NCI-H748 treated with DMSO at 0.1 percent for 48 hours (cell line): Measurements from ENCODE around the gene KCNAB1.
A peak's percentile ranks its signal among the peaks of the same experiment; 100 is the strongest.

Experiments used
- DNase-seq: peaks from one replicate; lab custom pipeline; 2025; lab: John Stamatoyannopoulos, UW

The KCNAB1 gene

DNA sequence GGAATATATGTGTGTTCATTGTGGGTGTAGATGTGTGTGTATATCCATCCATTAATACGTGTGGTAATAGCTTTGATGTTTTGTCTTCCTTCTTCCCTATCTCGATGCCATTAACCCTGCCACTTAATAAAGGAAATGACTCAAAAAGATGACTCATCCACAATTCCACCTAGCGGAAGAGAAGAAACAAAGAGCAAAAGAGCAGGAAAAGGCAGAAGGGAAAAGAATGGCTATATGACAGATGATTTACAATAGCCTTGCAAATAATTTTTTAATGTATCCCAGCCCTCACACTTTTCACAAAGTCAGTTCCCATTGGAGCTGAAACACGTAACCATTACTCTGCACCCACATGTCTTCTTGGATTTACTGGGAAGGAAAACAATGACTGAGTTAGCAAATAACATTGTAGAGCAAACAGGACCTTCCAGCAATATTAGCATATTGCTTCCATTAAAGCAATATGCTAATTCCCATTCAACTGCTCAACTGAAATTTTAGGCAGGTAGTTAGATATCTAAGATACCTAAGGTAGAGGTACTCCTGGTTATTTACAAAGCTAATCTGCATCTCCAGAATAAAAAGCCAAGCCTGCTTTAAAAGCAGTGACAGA lies 197.2 kb downstream of the KCNAB1 start:
- DNase-seq: peak; percentile 7

DNA sequence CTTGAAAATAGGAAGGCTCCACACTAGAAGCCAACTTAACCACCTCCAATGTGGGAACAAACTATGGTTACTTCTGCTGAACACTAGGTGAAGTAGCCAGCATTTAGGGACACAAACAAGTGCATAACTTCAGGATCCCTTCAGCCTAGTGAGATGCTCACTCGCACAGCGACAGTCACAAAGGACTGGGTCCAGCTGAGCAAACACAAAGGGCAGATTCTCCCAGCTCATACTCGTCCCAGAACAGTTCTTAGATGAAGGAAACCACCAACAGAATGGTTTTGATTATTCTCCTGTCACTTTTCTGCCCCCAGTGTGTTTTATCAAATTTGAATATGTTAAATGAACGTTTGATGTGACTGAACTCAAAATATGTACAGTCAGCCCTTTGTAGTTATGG lies 201.6 kb downstream of the KCNAB1 start:
- DNase-seq: no peak

DNA sequence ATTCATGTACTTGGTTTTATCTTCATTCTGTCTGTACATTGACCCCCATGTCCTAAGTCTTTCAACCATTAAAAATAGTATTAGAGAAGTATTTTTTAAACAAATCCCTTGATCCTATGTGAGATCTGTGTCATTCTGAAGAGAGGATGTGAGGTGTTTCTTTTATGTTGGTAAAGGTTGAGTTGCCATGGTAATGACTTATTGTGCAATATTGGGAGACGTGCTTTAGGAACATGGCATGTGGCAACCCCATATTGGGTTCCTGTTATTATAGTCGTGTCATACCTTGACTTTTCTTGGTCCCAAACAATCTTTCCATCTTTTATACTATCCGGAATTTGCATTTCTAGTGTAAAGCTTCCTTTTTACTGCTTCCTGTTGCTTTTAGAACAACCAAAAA lies 203.1 kb downstream of the KCNAB1 start:
- no peak for DNase-seq

DNA sequence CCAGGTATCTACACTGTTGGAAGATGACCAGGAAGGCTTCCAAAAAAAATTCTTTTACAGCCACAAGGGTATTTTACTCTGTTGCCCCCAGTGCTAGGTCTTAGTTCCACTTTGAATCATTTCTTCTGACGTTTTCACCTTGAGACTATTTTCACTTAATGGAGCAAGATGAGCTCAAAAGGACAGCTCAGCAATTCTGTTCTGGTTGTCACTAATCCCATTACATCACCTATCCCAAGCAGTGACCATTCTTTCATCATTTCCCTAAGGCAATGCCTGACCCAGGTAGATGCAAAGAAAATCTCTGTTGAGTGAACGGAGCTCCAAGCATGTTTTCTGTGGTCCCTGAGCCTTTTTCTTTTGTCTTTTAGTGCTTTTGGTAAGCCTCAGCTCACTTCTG lies 210.0 kb downstream of the KCNAB1 start:
- DNase-seq: no peak

DNA sequence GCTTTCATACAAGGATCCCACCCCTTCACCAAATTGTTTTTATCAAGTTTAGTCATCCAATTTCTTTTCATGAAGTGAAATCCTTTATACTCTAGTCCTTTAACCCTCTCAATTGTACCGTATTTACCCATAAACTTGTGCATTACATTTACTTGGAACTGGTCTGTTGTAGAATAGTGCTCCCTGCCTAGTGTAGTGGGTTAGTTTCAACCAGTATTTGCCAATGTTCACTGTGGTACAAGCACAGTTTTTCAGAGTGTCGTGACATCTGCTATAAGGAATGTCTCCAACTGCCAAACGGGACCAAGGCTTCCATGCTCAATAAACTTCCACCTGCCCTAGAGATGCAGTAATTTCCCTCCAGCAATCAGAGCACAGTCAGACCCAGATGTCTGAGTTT lies 211.9 kb downstream of the KCNAB1 start:
- DNase-seq: no peak

DNA sequence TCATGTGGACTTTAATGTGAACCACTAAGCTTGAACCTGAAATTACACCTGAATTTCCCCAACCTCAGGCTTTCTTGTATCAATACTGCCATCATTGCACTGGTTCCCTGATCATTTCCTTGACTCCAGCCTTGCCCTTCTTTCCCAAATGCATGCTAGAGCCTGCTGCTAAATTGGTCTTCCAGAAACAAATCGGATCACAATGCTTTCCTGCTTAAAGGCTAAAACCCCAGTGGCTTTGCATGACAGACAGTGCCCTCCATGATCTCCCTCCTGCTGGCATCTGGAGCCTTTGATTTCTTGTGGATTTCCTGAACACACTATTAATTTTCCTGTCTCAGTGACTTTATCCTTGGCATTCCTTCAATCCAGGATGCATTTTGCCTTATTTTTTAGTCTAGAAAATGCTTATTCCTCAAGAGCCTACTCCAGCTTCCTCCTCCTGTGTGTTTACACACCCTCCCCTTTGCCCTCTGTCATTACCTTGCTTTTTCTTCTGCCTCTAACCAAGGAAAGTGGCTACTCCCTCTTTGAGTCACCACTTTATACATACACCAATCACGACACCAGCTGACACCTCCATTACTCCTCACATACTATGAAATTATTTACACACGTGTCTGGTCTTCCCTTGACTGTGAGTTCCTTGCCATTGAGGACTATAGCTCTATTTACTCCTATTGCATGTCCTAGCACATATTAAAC lies 214.6 kb downstream of the KCNAB1 start:
- no peak for DNase-seq

DNA sequence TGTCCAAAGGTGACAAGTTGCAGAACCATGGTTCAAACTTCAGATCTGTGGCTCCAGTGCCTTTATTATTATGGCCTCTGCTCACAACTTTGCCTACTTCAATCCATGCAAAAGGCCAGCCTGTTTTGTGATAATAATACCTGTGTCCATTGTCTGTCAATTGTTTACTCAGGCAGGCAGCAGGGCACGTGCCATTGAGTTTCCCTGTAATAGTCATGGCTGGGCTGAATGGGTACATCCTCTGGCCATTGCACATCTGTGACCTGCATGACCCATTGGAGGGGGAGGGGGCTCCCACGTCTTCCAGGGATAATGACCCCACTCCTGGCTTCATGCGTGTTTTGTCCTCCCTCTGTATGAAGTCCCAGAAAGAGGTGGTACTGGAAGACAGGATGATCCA lies 219.1 kb downstream of the KCNAB1 start:
- DNase-seq: no peak

DNA sequence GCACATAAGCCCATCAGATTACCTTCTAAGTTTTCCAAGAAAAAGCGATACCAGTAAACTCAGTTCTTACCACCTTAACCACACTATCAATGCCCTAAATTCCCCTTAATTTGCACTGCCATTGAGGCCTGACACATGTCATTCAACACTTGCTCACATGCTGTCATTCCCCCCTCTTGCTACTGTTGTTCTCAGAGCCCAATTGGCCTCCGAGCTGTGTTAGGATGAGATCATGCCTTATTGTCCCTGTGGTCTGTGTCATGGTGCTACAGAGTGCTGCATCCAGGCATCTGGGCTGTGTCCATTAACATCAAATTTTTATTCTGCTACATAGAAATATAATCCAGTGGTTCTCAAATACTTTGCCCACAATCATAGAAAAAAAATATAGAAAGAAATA lies 221.0 kb downstream of the KCNAB1 start:
- DNase-seq: no peak

DNA sequence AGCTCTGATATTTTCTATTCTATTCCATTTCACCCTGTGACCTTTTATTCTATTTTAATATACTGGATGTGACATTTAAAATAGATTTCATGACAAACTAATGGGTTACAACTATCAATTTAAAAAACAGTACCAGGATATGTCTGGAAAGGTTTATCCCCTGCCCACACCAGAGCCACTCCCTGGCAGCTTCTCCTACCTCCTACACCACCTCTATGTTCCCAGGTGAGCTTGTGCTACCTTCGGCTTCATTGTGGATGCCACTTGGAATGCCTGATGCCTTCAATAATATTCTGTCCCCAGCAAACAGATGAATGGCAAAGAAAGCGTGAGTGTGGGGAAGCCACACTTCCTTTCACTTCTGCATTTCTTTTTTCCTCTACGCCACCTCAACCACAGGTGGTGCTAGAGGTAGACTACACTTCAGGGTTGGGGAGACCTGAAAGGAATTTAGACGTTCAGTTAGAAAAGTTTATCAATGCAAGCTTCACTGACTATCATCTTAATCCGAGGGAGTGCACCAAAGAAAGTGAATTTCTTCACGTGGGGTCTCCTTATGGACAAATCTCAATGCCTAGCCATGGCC lies 221.5 kb downstream of the KCNAB1 start:
- no peak for DNase-seq

DNA sequence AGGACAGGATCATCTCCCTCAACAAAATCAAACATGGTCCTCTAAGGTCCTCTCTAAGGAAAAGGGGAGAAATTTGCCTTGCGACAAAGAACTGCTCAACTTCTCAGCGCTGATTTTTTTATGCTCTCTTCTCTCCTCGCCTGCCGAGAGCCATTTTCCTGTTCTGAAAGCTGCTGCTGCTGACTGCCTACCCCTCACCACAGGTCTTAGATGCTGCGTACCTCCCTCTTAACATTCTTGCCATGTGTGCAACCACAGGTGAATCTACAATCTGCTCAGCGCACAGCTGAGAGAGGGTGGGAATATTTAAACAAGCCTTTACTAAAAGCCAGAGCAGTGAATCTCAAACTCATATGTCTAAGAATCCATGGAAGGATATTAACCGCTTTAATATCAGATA lies 223.8 kb downstream of the KCNAB1 start:
- DNase-seq: no peak

DNA sequence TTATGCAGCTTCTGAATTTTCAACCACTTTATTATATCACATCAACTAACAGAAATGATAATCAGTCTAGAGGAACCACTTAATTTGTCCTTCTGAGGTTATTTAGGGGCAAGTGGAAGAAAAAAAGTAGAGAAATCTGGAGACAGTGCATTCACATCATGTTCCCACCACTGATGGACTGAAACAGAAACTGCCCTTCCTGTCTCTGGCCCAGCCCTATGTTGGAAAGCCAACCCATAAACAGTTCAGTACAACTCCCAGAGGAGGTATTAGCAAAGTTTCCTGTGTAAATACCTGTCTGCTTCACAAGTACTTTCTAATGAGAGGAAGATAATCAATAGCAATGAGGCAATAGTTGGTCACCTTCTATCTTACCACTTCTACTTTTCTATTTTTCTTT lies 228.7 kb downstream of the KCNAB1 start:
- DNase-seq: no peak

DNA sequence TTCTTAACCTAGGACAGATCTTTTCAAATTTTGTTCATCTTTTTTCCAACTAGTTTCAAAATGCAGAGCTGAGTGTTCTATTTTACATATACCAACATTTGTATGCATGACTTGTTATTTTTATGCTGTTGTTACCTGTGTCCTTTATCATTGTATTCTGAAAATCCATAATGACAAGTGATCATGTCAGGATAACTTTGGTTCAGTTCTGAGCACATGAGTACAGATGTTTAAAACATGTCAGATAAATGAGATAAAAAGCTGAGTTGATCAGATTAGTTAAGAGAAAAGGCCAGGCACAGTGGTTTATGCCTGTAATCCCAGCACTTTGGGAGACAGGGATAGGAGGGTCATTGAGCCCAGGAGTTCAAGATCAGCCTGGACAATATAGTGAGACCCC lies 229.6 kb downstream of the KCNAB1 start:
- no peak for DNase-seq

DNA sequence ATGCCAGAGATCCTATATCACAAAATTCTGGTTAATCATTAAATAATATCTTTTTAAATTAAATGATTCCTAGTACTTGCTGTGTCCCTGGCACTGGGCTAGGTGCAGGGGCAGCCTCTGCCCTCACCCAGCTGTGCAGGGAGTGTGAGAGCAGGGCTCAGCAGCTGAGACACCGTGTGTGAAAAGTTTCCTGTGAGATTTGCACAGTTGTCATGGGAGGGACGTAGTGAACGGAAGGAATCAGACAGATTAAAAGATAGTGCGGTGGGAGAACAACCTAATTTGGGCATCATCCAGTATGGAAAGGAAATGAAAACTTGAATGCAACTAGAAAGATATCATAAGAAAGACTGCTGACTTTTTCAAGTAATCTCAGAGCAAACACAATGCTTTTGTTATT lies 230.4 kb downstream of the KCNAB1 start:
- DNase-seq: no peak

DNA sequence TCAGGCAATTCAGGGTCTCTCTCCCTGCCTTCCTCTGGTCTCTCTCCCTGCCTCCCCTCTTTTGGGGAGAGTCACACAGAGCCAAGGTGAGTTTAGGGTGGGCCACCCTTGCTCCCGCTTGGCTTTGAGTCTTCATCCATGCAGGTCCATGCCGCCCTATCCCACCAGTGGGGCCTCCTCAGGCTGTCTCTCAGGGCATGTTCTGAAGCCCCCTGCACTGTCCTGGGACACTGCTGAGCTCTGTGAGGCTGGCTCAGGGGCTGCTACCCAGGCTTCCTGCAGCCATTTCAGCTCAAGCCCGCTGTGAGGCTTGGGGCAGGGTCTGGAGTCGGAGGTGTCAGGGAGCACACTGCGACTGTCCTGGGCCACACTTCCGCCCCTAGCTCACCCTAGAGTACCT lies 231.4 kb downstream of the KCNAB1 start:
- DNase-seq: no peak

DNA sequence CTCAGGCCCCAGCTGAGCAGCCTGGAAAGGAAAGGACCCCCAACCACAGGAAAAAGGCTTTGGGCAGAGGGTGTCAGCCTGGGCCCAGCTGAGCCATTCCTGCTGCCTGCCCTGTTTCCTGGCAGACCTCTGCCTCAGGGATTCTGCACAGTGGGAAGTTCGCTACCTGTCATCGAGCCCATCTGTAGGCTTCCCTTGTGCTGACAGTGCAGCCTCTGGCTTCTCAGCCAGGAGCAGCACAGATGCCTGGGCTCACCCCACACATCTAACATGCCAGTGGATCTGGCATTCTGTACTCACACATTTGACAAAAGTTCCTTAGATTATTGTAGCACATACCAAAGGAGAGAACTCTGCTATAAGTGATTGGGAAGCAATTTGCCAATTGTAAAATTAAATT lies 232.3 kb downstream of the KCNAB1 start:
- no peak for DNase-seq

DNA sequence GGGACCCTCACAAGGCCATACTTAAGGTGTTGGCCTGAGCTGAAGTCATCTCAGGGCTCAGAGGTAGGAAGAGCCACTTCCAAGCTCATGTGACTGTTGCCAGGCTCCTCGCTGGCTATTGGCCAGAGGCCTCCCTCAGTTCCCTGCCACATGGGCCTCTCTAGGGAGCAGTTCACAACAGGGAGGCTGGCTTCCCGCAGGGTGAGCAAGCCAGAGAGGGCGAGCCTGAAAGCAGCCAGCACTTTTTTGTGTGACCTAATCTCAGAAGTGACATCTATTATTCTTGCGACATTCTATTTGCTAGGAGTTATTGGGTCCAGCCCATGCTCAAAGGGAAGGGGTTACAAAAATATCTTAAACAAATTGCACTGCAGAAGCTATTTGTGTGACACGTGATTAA lies 233.2 kb downstream of the KCNAB1 start:
- no peak for DNase-seq

DNA sequence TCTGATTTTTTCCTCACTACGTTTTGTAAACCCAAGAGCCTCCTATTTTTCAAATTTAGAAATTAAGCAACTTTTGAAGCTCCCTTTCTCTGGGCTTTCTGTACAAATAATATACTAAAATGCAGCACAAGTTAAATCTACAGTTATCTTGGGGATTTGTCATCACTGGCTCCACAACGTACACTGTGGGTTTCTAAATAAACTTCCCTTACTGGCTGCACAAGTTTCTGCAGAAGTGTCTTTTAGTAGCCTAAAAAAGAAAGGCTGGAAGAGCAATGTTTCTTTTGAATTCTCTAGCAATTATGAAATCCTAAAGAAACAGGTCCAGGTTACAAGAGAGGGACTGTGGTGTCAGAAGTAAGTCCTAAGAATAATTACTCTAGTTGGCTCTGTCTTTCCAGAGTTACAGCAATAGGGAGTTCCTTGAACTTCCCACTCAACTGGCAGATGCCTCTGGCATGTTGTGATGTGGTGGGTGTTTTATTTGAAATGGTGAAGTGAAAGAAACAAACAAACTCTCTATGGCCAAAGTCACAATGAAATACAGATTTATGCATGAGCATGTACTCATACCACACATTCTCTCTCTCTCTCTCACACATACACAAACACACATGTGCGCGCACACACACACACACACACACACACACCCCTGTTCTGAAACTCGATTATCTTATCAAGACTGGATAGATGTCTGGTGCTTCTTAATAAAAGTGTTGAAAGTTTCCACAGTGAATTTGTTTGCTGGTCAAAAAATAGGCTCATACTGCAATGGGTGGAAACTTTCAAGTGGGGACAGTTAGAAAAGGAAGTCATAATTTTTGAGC lies 236.4 kb downstream of the KCNAB1 start:
- no peak for DNase-seq

DNA sequence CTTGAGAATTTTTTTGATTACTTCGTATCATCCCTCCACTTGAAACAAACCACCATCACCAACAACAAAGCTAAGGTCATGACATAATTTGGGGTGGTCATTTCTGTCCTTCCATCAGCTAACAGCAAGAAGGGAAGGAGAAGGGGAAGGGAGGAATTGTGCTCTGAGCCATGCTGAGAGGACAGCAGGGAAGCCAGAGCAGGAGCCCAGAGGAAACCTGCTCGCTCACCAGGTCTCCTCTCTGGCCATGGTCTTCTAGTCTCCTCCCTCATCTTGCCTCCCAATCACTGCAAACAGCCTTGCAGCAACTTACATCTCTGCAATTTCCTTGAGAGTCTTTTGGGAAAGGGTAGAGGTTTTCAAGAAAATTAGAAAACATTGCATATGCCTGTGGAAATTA lies 237.9 kb downstream of the KCNAB1 start:
- DNase-seq: no peak

DNA sequence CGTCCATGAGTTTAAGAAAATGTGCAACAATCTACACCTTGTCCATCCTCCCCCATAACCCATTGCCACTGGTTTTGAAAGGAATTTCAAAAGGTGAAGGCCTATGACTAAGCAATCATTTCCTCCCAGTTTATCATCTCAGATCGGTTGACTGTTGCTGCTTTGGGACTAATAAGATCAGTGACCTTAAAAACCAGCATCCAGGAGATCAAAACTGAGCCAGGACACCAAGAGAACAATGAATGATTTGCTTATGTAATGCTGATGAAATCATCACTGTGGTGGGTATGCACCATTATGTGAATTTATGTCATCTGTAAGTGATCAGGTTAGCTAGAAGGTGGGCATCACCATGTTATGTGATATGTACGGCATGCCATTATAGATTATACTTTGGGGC lies 239.0 kb downstream of the KCNAB1 start:
- no peak for DNase-seq

DNA sequence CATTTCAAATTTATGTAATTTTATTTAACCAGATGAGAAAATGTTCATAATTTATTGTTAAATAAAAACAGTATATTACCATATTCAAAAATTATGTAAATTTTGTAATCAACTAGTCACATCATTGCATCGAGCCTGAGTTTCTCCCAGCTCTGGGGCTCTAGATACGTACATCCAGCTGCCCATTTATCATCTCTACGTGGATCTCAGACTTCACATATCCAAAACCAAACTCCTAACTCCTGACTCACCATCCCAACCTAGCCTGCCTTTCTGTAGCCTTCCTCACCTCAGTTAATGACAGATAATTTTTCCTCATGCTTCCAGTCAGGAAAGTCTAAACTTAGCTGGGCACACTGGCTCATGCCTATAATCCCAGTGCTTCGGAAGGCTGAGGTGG lies 239.7 kb downstream of the KCNAB1 start:
- no peak for DNase-seq

DNA sequence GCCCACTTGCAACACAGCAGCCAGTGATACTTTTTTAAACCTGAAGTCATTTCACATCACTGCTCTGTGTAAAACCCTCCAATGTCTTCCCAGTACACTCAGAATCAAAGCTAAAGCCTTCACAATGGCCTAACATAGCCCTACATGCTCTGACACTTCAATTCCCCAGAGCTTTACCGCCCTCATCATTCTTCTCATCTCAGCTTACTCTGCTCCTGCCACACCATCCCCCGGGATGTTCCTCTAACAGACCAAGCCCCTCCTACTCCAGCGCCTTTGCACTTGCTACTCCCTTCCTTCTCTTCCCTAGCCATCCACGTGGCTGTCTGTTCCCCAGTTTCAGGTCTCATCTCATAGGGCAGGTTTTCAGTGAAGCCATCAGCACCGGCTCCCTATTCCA lies 240.6 kb downstream of the KCNAB1 start:
- DNase-seq: no peak

DNA sequence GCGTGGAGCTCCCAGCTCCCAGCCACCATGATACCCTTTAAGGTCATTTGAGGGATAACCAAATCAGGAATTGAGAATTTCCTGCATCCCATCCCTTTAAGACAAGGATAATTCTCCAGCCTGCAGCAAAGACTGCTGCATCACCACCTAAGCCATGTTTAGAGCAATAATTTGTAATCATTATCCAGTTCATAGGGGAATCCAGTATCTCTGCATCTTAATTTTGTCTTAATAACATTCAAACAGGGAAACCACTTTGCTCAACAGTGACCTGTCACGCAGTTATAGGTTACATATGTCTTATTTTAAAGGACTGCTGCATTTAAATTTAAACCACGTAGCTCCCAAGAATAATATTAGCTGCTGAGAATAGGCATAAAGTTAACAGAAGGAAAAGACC lies 246.2 kb downstream of the KCNAB1 start:
- DNase-seq: no peak

DNA sequence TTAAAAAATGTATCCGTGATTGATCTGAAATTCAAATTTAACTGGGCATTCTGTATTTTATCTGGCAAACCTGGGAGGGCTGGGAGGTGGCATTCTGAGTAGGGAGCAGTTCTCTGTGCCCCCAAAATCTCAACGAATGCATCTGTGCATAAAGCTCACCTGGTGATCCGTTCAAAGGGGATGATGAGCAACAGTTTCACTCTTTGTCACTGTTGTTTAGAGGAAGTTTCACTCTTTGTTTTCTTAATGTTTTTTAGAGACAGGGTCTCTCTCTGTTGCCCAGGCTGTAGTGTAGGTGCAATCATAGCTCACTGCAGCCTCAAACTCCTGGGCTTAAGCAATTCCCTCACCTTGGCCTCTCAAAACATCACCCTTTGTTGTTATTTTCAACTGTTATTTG lies 247.8 kb downstream of the KCNAB1 start:
- DNase-seq: no peak
